AG04450 (cell line): ENCODE data around the gene FBXO15. TPM values are rescaled to one million over a fixed set of nuclear protein-coding genes. Genes with fewer than 3 reads are reported as not detected.

Source experiments
- CTCF ChIA-PET: fragments of 300-600, 350-600 bp; formaldehyde crosslinking; extraction: SDS; loops from one replicate; lab custom pipeline; 2022; ENCODE audit warnings: antibody characterized with exemption, inconsistent platforms; lab: Charles Lee
- POLR2A ChIA-PET: fragments of 350-600 bp; formaldehyde crosslinking; extraction: SDS; loops from one replicate; lab custom pipeline; 2021; ENCODE audit warnings: antibody characterized with exemption, inconsistent platforms; lab: Yijun Ruan, JAX
- DNase-seq: peaks from one replicate; pipeline ENCODE4 v3.0.0-alpha.2; 2011; ENCODE audit warnings: low read depth, low spot score
- H3K27ac ChIP-seq: one replicate; pipeline ENCODE4 v1.5.1; 2012; ENCODE audit warnings: low read depth, low read length, control low read depth
- H3K27me3 ChIP-seq: one replicate; pipeline ENCODE4 v1.6.0; 2012; ENCODE audit warnings: low read length; ENCODE audit not compliant: control insufficient read depth, insufficient read depth
- H3K4me3 ChIP-seq: 2 replicates; pipeline ENCODE4 v1.5.1; 2011; ENCODE audit warnings: mild to moderate bottlenecking, low read depth, low read length, control low read depth
- H3K9me3 ChIP-seq: 2 replicates; pipeline ENCODE4 v1.5.1; 2012; ENCODE audit warnings: low read length; ENCODE audit not compliant: control insufficient read depth, insufficient read depth
- CTCF ChIP-seq: IDR thresholded peaks from 2 replicates; pipeline ENCODE4 v1.5.1; 2011; ENCODE audit warnings: low read depth, low read length, control low read depth, inconsistent platforms
- polyA plus RNA-seq: library from polyadenylated mRNA; depleted of rRNA; stranded (reverse); fragments of >200 nt; gene quantifications from 2 replicates; pipeline ENCODE4 v1.2.3, GENCODE V29; 2011

Gene FBXO15
- polyA plus RNA-seq, 1 experiment, result 1.4 TPM

- no peaks in the 10 kb centered on the region for H3K27me3 ChIP-seq
- H3K27ac ChIP-seq, result no peak overlapping the region
- H3K9me3 ChIP-seq, result no peaks in the 10 kb centered on the region
- ChIA-PET POLR2A (no interaction called here), CTCF (no interaction called here)
- no peak for DNase-seq
- no peak overlapping the region for H3K4me3 ChIP-seq
- no peak for TF ChIP-seq CTCF
These were observed 7.6 kb upstream of the FBXO15 start for GRCh38 chr18:74155276-74155675.

- Histone ChIP-seq H3K9me3 (no peaks in the 10 kb centered on the region), H3K4me3 (no peak overlapping the region), H3K27me3 (no peaks in the 10 kb centered on the region), H3K27ac (no peak overlapping the region)
- CTCF ChIA-PET, result no interaction called here
- no peak for TF ChIP-seq CTCF
- POLR2A ChIA-PET, result no interaction called here
- DNase-seq, result no peak
These were observed 7.1 kb upstream of the FBXO15 start for GRCh38 chr18:74154716-74155115.

- Histone ChIP-seq H3K27me3 (no peaks in the 10 kb centered on the region), H3K27ac (no peak overlapping the region), H3K9me3 (no peaks in the 10 kb centered on the region), H3K4me3 (no peak overlapping the region)
- ChIA-PET CTCF (interaction anchor here (0.6 to 2.2 kb wide), 3 partner anchors 9 to 434 kb away, joined by 3 to 7 read pairs (median 3); no protein-coding TSS in a partner anchor), POLR2A (no interaction called here)
- TF ChIP-seq CTCF, result no peak
- DNase-seq, result no peak
These were observed 6.2 kb upstream of the FBXO15 start for GRCh38 chr18:74153793-74154192.

- DNase-seq, result no peak
- Histone ChIP-seq H3K9me3 (no peaks in the 10 kb centered on the region), H3K4me3 (no peak overlapping the region), H3K27ac (no peak overlapping the region), H3K27me3 (no peaks in the 10 kb centered on the region)
- ChIA-PET POLR2A (no interaction called here), CTCF (interaction anchor here (0.6 to 2.2 kb wide), 4 partner anchors 9 to 435 kb away, joined by 3 to 7 read pairs (median 4); no protein-coding TSS in a partner anchor)
- TF ChIP-seq CTCF, result no peak
These were observed 5.7 kb upstream of the FBXO15 start for GRCh38 chr18:74153377-74153776.

- ChIA-PET CTCF (interaction anchor here (0.6 to 2.2 kb wide), 4 partner anchors 10 to 399 kb away, joined by 3 to 7 read pairs (median 4); no protein-coding TSS in a partner anchor), POLR2A (no interaction called here)
- Histone ChIP-seq H3K27me3 (no peaks in the 10 kb centered on the region), H3K9me3 (no peaks in the 10 kb centered on the region), H3K4me3 (no peak overlapping the region), H3K27ac (no peak overlapping the region)
- TF ChIP-seq CTCF, result peak; percentile 39
- DNase-seq, result no peak
These were observed 5.2 kb upstream of the FBXO15 start for GRCh38 chr18:74152857-74153256.
